ENCODE data around the gene GRIP2. TPM values are rescaled to one million over a fixed set of nuclear protein-coding genes. Genes with fewer than 3 reads are reported as not detected.
"Not testable (repeated sequence)": the region's sequence is repeated elsewhere in the genome, so short reads cannot be mapped to it uniquely, and the experiment has no call there.

GRIP2 gene
- total and polyA plus RNA-seq, 12 donors: 0.09 to 2.5 (median 1.1) TPM

GRCh38 chr3:14516738-14517345 lies 23.3 kb downstream of the GRIP2 start:
- Histone ChIP-seq H3K9me3 (replicated peaks in 1 of 3) (no peaks in the 10 kb centered on the region), H3K4me1 (replicated peaks in 1 of 2) (no peaks in the 10 kb centered on the region), H3K27me3 (no peaks in the 10 kb centered on the region), H3K4me3 (no peak overlapping the region), H3K36me3 (replicated peaks in 1 of 2) (no peaks in the 10 kb centered on the region), H3K27ac (no peak overlapping the region)
- peak in 1 of 7 donors; percentile 10 for DNase-seq
- WGBS, 4 donors: 81 to 83% (median 81%) methylated on average over 13 of the region's 13 CpGs
- intact Hi-C loops (cut with DNase I): no loop called here
- TF ChIP-seq, protein P1, sequence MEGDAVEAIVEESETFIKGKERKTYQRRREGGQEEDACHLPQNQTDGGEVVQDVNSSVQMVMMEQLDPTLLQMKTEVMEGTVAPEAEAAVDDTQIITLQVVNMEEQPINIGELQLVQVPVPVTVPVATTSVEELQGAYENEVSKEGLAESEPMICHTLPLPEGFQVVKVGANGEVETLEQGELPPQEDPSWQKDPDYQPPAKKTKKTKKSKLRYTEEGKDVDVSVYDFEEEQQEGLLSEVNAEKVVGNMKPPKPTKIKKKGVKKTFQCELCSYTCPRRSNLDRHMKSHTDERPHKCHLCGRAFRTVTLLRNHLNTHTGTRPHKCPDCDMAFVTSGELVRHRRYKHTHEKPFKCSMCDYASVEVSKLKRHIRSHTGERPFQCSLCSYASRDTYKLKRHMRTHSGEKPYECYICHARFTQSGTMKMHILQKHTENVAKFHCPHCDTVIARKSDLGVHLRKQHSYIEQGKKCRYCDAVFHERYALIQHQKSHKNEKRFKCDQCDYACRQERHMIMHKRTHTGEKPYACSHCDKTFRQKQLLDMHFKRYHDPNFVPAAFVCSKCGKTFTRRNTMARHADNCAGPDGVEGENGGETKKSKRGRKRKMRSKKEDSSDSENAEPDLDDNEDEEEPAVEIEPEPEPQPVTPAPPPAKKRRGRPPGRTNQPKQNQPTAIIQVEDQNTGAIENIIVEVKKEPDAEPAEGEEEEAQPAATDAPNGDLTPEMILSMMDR (IDR thresholded peaks at IDR 0.05): no peak
- no peak for TF ChIP-seq POLR2A (IDR thresholded peaks at IDR 0.05)

- H3K9me3 ChIP-seq (replicated peaks in 1 of 3); H3K27ac ChIP-seq; intact Hi-C loops (cut with DNase I); H3K27me3 ChIP-seq; H3K4me1 ChIP-seq (replicated peaks in 1 of 2); H3K4me3 ChIP-seq; H3K36me3 ChIP-seq (replicated peaks in 1 of 2); DNase-seq: not testable (repeated sequence)
- 89 to 96% (median 95%) methylated on average over 11 of the region's 11 CpGs for WGBS, 4 donors
Observed at GRCh38 chr3:14515526-14515925, 24.6 kb downstream of the GRIP2 start.

- Histone ChIP-seq H3K27me3 (no peaks in the 10 kb centered on the region), H3K4me3 (no peak overlapping the region), H3K27ac (no peak overlapping the region), H3K4me1 (replicated peaks in 1 of 2) (no peaks in the 10 kb centered on the region), H3K9me3 (replicated peaks in 1 of 3) (no peaks in the 10 kb centered on the region), H3K36me3 (replicated peaks in 1 of 2) (no peaks in the 10 kb centered on the region)
- no peak for TF ChIP-seq POLR2A (IDR thresholded peaks at IDR 0.05)
- TF ChIP-seq, protein P1 (IDR thresholded peaks at IDR 0.05): no peak
- 83 to 92% (median 86%) methylated on average over 9 to 17 of the region's 17 CpGs for WGBS, 4 donors
- intact Hi-C loops (cut with DNase I): no loop called here
- DNase-seq: peak in 1 of 7 donors; percentile 1
Observed at GRCh38 chr3:14514323-14514720, 25.8 kb downstream of the GRIP2 start.

DNA sequence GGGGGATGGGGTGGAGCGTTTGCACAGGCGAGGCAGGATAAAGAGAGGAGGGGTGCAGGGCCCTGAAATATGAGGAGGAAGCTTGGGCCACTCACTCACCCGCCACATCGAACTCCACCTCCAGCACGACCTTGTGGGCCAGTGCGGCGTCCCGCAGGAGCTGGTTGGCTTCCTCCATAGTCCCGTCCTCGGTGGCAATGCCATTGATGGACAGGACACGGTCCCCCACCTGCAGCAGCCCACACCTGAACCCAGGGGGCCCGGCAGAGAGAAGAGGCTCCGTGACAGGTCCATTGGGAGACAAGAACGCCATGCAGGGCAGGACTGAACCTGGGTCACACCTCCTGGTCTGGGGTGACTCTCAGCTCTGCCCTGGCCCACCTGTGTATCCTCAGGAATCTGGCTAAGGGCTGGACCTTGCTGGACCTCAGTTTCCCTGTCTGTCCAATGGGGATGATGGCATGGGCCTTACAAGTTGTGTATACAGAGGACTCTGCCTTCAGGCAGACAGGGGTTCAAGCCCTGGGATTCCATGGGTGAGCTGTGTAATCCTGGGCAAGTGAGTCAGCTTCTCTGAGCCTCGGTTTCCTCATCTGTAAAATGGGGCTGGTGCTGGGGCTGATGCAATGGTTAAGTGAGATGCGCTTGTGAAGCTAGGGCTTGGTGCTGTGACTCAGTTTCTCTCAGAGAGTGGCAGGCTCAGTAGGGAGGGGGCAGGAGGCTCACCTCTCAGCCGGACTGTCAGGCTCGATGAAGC lies 26.4 kb downstream of the GRIP2 start:
- H3K9me3 ChIP-seq (replicated peaks in 1 of 3): no peaks in the 10 kb centered on the region
- H3K36me3 ChIP-seq (replicated peaks in 1 of 2): no peaks in the 10 kb centered on the region
- TF ChIP-seq, protein P1 (IDR thresholded peaks at IDR 0.05): no peak
- no peak for TF ChIP-seq POLR2A (IDR thresholded peaks at IDR 0.05)
- intact Hi-C loops (cut with DNase I): no loop called here
- no peaks in the 10 kb centered on the region for H3K27me3 ChIP-seq
- H3K4me1 ChIP-seq (replicated peaks in 1 of 2): no peaks in the 10 kb centered on the region
- no peak overlapping the region for H3K27ac ChIP-seq
- WGBS, 4 donors: 66 to 80% (median 76%) methylated on average over 6 to 18 of the region's 18 CpGs
- H3K4me3 ChIP-seq: no peak overlapping the region
- peak in 1 of 7 donors; percentile 1 for DNase-seq
